Upper lobe of left lung (tissue), 6 donors: ENCODE measurements around the gene YY2. TPM values are rescaled to one million over a fixed set of nuclear protein-coding genes. Genes with fewer than 3 reads are reported as not detected.

ENCODE experiments used
- small RNA-seq, 4 donors: library from RNA; depleted of rRNA; stranded (forward); fragments of <200 nt; gene quantifications; one replicate each; pipeline ENCODE3, GENCODE V24; 2016
- total RNA-seq, 6 donors: library from RNA; depleted of rRNA in 4 of 6; stranded (reverse); fragments of >200 nt in 4 of 6; gene quantifications; one replicate each; pipeline versions ENCODE4 v1.1.0 to v1.2.1, GENCODE V29; 2016 to 2021
- donor health status: DM: no; HTN: no; CAD: no; lungs with moderate emphysema.
- donor health status: DM: no; HTN: yes; CAD: no; lungs with severe emphysema.

YY2 gene
- total RNA-seq, 6 donors from 2014 or later: 0.71 to 7.3 (median 3.0) TPM

Small RNA genes within 50 kb of the gene (small RNA-seq; reads per million reads assigned to genes)
- 0 reads per million in 4 donors for gene U73479.1

Other genes with a start within 250 kb of the YY2 start
- gene KLHL34, start 197.7 kb upstream of the YY2 start, total RNA-seq: not detected
- gene SMPX, start 97.9 kb upstream of the YY2 start, total RNA-seq: 1 to 10 TPM in 1 of 6 donors, not detected in 5; 2.4 TPM
- gene MBTPS2, start 16.4 kb upstream of the YY2 start, total RNA-seq: 10 to 100 TPM in 3 of 6 donors, 1 to 10 TPM in 3; 3.0 to 13.7 (median 9.9) TPM
- 10 to 100 TPM; 23.3 to 53.5 (median 50.2) TPM for gene SMS, start 84.7 kb downstream of the YY2 start, total RNA-seq
- gene PHEX, start 176.3 kb downstream of the YY2 start, total RNA-seq: 1 to 10 TPM in 5 of 6 donors, under 1 TPM in 1; 0.80 to 4.9 (median 1.4) TPM